ENCODE results near the gene UNC45A.

UNC45A gene

GRCh38 chr15:90909976-90910375, 25.1 kb upstream of the UNC45A start:
- Histone ChIP-seq H3K9me3 (ENCODE audit: control insufficient read depth, insufficient read depth, low read depth, low read length) (no peaks in the 10 kb centered on the region), H3K4me3 (ENCODE audit: low read depth, low read length) (no peak overlapping the region), H3K27ac (ENCODE audit: extremely low read depth, low read depth, low read length) (no peak overlapping the region), H3K36me3 (ENCODE audit: control insufficient read depth in 2 of 2, insufficient read depth in 1 of 2, low read length in 2 of 2) (peaks cover 26 to 92% of the 10 kb centered on the region in 2 experiments), H3K4me1 (ENCODE audit: control insufficient read depth, insufficient read depth, low read length) (no peaks in the 10 kb centered on the region)
- POLR2A ChIA-PET: interaction anchor here (0.6 to 1.4 kb wide), 3 partner anchors 8 to 718 kb away, joined by 3 to 4 read pairs (median 4); no protein-coding TSS in a partner anchor
- no peak for TF ChIP-seq ZNF302 (tag by site-specific recombination; IDR thresholded peaks at IDR 0.05; ENCODE audit: low read depth)
- TF ChIP-seq ZNF747 (tag by site-specific recombination; IDR thresholded peaks at IDR 0.05): no peak
- no peak for TF ChIP-seq ZNF654 (tag by site-specific recombination; IDR thresholded peaks at IDR 0.05; ENCODE audit: low read depth)
- no peak for TF ChIP-seq ZBTB48 (tag by site-specific recombination; IDR thresholded peaks at IDR 0.05)
- no peak for TF ChIP-seq ZNF692 (tag by site-specific recombination; IDR thresholded peaks at IDR 0.05)
- TF ChIP-seq ZNF184 (tag by site-specific recombination; IDR thresholded peaks at IDR 0.05): no peak
- no peak for TF ChIP-seq GLIS1 (tag by site-specific recombination; IDR thresholded peaks at IDR 0.05)
- TF ChIP-seq ZNF416 (tag by site-specific recombination; IDR thresholded peaks at IDR 0.05): no peak
- TF ChIP-seq ZXDB (tag by site-specific recombination; IDR thresholded peaks at IDR 0.05): no peak
- no peak for TF ChIP-seq BCL6B (tag by site-specific recombination; IDR thresholded peaks at IDR 0.05)
- CTCF ChIA-PET: interaction anchor here (0.7 to 1.9 kb wide), 5 partner anchors 14 to 941 kb away, joined by 3 to 5 read pairs (median 4); partner anchors contain the start of gene HDDC3

GRCh38 chr15:90910441-90911301, 24.4 kb upstream of the UNC45A start:
- Histone ChIP-seq H3K27ac (ENCODE audit: extremely low read depth, low read depth, low read length) (no peak overlapping the region), H3K4me3 (ENCODE audit: low read depth, low read length) (no peak overlapping the region), H3K4me1 (ENCODE audit: control insufficient read depth, insufficient read depth, low read length) (no peaks in the 10 kb centered on the region), H3K36me3 (ENCODE audit: control insufficient read depth in 2 of 2, insufficient read depth in 1 of 2, low read length in 2 of 2) (peaks cover 25 to 92% of the 10 kb centered on the region in 2 experiments), H3K9me3 (ENCODE audit: control insufficient read depth, insufficient read depth, low read depth, low read length) (no peaks in the 10 kb centered on the region)
- TF ChIP-seq REST (tag by site-specific recombination; IDR thresholded peaks at IDR 0.05) (no peak), ZNF660 (tag by site-specific recombination; IDR thresholded peaks at IDR 0.05) (no peak), MZF1 (tag by site-specific recombination; IDR thresholded peaks at IDR 0.05; ENCODE audit: borderline replicate concordance) (no peak)
- ChIA-PET POLR2A (interaction anchor here (1.0 to 1.4 kb wide), 2 partner anchors 8 kb away, joined by 4 read pairs; no protein-coding TSS in a partner anchor), CTCF (interaction anchor here (0.7 to 1.9 kb wide), 4 partner anchors 15 to 25 kb away, joined by 4 to 5 read pairs (median 4); partner anchors contain the start of gene HDDC3)

- Histone ChIP-seq H3K4me1 (ENCODE audit: control insufficient read depth, insufficient read depth, low read length) (no peaks in the 10 kb centered on the region), H3K27ac (ENCODE audit: extremely low read depth, low read depth, low read length) (no peak overlapping the region), H3K36me3 (ENCODE audit: control insufficient read depth in 2 of 2, insufficient read depth in 1 of 2, low read length in 2 of 2) (peaks cover 19 to 92% of the 10 kb centered on the region in 2 experiments), H3K9me3 (ENCODE audit: control insufficient read depth, insufficient read depth, low read depth, low read length) (no peaks in the 10 kb centered on the region), H3K4me3 (ENCODE audit: low read depth, low read length) (no peak overlapping the region)
- POLR2A ChIA-PET: interaction anchor here (1.4 kb wide), 1 partner anchor 9 kb away, joined by 4 read pairs; no protein-coding TSS in a partner anchor
- CTCF ChIA-PET: interaction anchor here (1.9 kb wide), 1 partner anchor 21 kb away, joined by 4 read pairs; the partner anchor contains the start of gene HDDC3
- no peak for TF ChIP-seq ZNF169 (tag by site-specific recombination; IDR thresholded peaks at IDR 0.05)
- no peak for TF ChIP-seq ZNF146 (tag by site-specific recombination; IDR thresholded peaks at IDR 0.05)
- no peak for TF ChIP-seq ZNF623 (tag by site-specific recombination; IDR thresholded peaks at IDR 0.05)
- no peak for TF ChIP-seq ZNF518A (tag by site-specific recombination; conservative IDR thresholded peaks at IDR 0.05; ENCODE audit: low read depth)
- TF ChIP-seq ZNF354C (tag by site-specific recombination; IDR thresholded peaks at IDR 0.05; ENCODE audit: borderline replicate concordance, low read depth): no peak
- no peak for TF ChIP-seq SALL2 (tag by site-specific recombination; IDR thresholded peaks at IDR 0.05; ENCODE audit: borderline replicate concordance)
Measured at GRCh38 chr15:90911302-90911623, 23.8 kb upstream of the UNC45A start.
